Endodermal cell (in vitro differentiated cells): Measurements from ENCODE around the gene PDE10A. TPM values are rescaled to one million over a fixed set of nuclear protein-coding genes. Genes with fewer than 3 reads are reported as not detected.
A peak's percentile ranks its signal among the peaks of the same experiment; 100 is the strongest.

ENCODE experiments used
- DNase-seq: peaks from one replicate; pipeline ENCODE4 v3.0.0-alpha.2; 2017
- H3K27ac ChIP-seq: 2 replicates; pipeline ENCODE4 v1.5.1; 2013; ENCODE audit warnings: mild to moderate bottlenecking, low read depth, low read length, moderate library complexity
- H3K27me3 ChIP-seq: 2 replicates; pipeline ENCODE4 v1.6.1; 2013; ENCODE audit warnings: mild to moderate bottlenecking, low read length, moderate library complexity; ENCODE audit not compliant: insufficient read depth, control insufficient read depth, poor library complexity, severe bottlenecking
- H3K36me3 ChIP-seq: 2 replicates; pipeline ENCODE4 v1.7.0; 2013; ENCODE audit warnings: mild to moderate bottlenecking, low read length, moderate library complexity; ENCODE audit not compliant: control insufficient read depth, insufficient read depth
- H3K4me1 ChIP-seq: one replicate; pipeline ENCODE4 v1.7.0; 2013; ENCODE audit warnings: low read length; ENCODE audit not compliant: control insufficient read depth, insufficient read depth
- H3K4me3 ChIP-seq: 2 replicates; pipeline ENCODE4 v1.5.1; 2013; ENCODE audit warnings: mild to moderate bottlenecking, low read length, moderate library complexity
- H3K9ac ChIP-seq: 2 replicates; pipeline ENCODE4 v1.6.1; 2013; ENCODE audit warnings: mild to moderate bottlenecking, low read length, moderate library complexity; ENCODE audit not compliant: poor library complexity, severe bottlenecking; ENCODE audit errors: extremely low read depth
- H3K9me3 ChIP-seq: 2 replicates; pipeline ENCODE4 v1.6.1; 2013; ENCODE audit warnings: mild to moderate bottlenecking, low read length, moderate library complexity; ENCODE audit not compliant: control insufficient read depth
- H3K27ac Mint-ChIP-seq: 2 replicates; pipeline ENCODE4 v1.8.0; 2020; ENCODE audit warnings: mixed read lengths
- H3K27me3 Mint-ChIP-seq: 2 replicates; pipeline ENCODE4 v1.8.0; 2021; ENCODE audit warnings: mild to moderate bottlenecking, mixed read lengths; ENCODE audit not compliant: insufficient read depth
- H3K36me3 Mint-ChIP-seq: 2 replicates; pipeline ENCODE4 v1.8.0; 2020; ENCODE audit warnings: low read depth, mixed read lengths
- H3K4me1 Mint-ChIP-seq: 2 replicates; pipeline ENCODE4 v1.8.0; 2020; ENCODE audit warnings: mixed read lengths
- H3K4me3 Mint-ChIP-seq: 2 replicates; pipeline ENCODE4 v1.8.0; 2020; ENCODE audit warnings: mild to moderate bottlenecking, moderate library complexity, mixed read lengths
- H3K9me3 Mint-ChIP-seq: 2 replicates; pipeline ENCODE4 v1.8.0; 2020; ENCODE audit warnings: mild to moderate bottlenecking, mixed read lengths
- CTCF ChIP-seq: fragments of 200-600 bp; sonication (generic); conservative IDR thresholded peaks from 2 replicates; pipeline ENCODE4 v1.5.0; 2021; ENCODE audit warnings: antibody characterized with exemption, mild to moderate bottlenecking
- WGBS, 2 experiments: methylation state at CpG; one replicate each; pipeline versions ENCODE4 v1.1.5 to v1.1.7; 2013; ENCODE audit warnings: missing lambda C conversion rate in 2 of 2, mixed read lengths in 1 of 2; ENCODE audit not compliant: insufficient coverage in 1 of 2, insufficient read length in 1 of 2; 5-methylcytosine and 5-hydroxymethylcytosine counted together
- total RNA-seq, 2 donors: library from RNA; stranded (reverse); fragmentation: NEBNext Ultra II Directional in 1 of 2; extraction: Animal tissue kit (Norgen Biotek cat#: 25700) in 1 of 2; gene quantifications; 2 replicates in 1 of 2; 3 replicates in 1 of 2; pipeline ENCODE4 v1.2.1, GENCODE V29; 2021

The PDE10A gene
- total RNA-seq, 2 donors from 2014 or later, result 22.8 to 27.8 TPM

- peaks cover 27% of the 10 kb centered on the region for H3K9me3 ChIP-seq
- no peak overlapping the region for H3K27ac ChIP-seq
- no peaks in the 10 kb centered on the region for H3K27me3 ChIP-seq
- peaks cover 28% of the 10 kb centered on the region for H3K4me1 Mint-ChIP-seq
- no peak overlapping the region for H3K4me3 ChIP-seq
- TF ChIP-seq CTCF, result no peak
- H3K9ac ChIP-seq, result no peak overlapping the region
- 96 to 100% methylated on average over 3 to 4 of the region's 4 CpGs for WGBS, 2 experiments
- H3K27ac Mint-ChIP-seq, result no peak overlapping the region
- no peak overlapping the region for H3K4me3 Mint-ChIP-seq
- H3K36me3 Mint-ChIP-seq, result peaks cover 31% of the 10 kb centered on the region
- peaks cover 9% of the 10 kb centered on the region for H3K36me3 ChIP-seq
- peaks cover 1% of the 10 kb centered on the region for H3K27me3 Mint-ChIP-seq
- H3K9me3 Mint-ChIP-seq, result peaks cover 15% of the 10 kb centered on the region
- H3K4me1 ChIP-seq, result peaks cover 5% of the 10 kb centered on the region
- no peak for DNase-seq
These were observed 165.6 kb downstream of the PDE10A start for GRCh38 chr6:165497472-165497871.

- Histone ChIP-seq H3K36me3 (peaks cover 23% of the 10 kb centered on the region), H3K4me3 (peak overlapping the region; percentile 77), H3K27ac (no peak overlapping the region), H3K27me3 (no peaks in the 10 kb centered on the region), H3K4me1 (no peaks in the 10 kb centered on the region), H3K9me3 (peaks cover 44% of the 10 kb centered on the region), H3K9ac (no peak overlapping the region)
- Mint-ChIP-seq H3K27ac (peak overlapping the region; percentile 75), H3K27me3 (peaks cover under 1% of the 10 kb centered on the region), H3K4me3 (peak overlapping the region; percentile 48), H3K4me1 (peaks cover 45% of the 10 kb centered on the region), H3K9me3 (peaks cover 47% of the 10 kb centered on the region), H3K36me3 (peaks cover 38% of the 10 kb centered on the region)
- TF ChIP-seq CTCF, result peak; percentile 32
- WGBS, 2 experiments, result 88 to 92% methylated on average over 5 to 9 of the region's 9 CpGs
- no peak for DNase-seq
These were observed 174.3 kb downstream of the PDE10A start for GRCh38 chr6:165488624-165489295.

- no peak for DNase-seq
- TF ChIP-seq CTCF, result no peak
- peaks cover 30% of the 10 kb centered on the region for H3K36me3 Mint-ChIP-seq
- no peaks in the 10 kb centered on the region for H3K27me3 Mint-ChIP-seq
- H3K9me3 Mint-ChIP-seq, result peaks cover 39% of the 10 kb centered on the region
- no peak overlapping the region for H3K4me3 Mint-ChIP-seq
- Histone ChIP-seq H3K4me3 (peak overlapping the region; percentile 77), H3K27ac (no peak overlapping the region), H3K36me3 (peaks cover 25% of the 10 kb centered on the region), H3K9me3 (peaks cover 35% of the 10 kb centered on the region), H3K4me1 (peaks cover 4% of the 10 kb centered on the region), H3K27me3 (no peaks in the 10 kb centered on the region), H3K9ac (no peak overlapping the region)
- H3K27ac Mint-ChIP-seq, result no peak overlapping the region
- peaks cover 45% of the 10 kb centered on the region for H3K4me1 Mint-ChIP-seq
These were observed 175.1 kb downstream of the PDE10A start for GRCh38 chr6:165487950-165488349.
